Cortex of kidney (tissue), 1 donor: ENCODE data around the gene MLXIPL.
"Not testable (repeated sequence)": the region's sequence is repeated elsewhere in the genome, so short reads cannot be mapped to it uniquely, and the experiment has no call there.

Experiments
- DNase-seq: peaks from one replicate; lab custom pipeline; 2025; lab: John Stamatoyannopoulos, UW

Gene MLXIPL

DNA sequence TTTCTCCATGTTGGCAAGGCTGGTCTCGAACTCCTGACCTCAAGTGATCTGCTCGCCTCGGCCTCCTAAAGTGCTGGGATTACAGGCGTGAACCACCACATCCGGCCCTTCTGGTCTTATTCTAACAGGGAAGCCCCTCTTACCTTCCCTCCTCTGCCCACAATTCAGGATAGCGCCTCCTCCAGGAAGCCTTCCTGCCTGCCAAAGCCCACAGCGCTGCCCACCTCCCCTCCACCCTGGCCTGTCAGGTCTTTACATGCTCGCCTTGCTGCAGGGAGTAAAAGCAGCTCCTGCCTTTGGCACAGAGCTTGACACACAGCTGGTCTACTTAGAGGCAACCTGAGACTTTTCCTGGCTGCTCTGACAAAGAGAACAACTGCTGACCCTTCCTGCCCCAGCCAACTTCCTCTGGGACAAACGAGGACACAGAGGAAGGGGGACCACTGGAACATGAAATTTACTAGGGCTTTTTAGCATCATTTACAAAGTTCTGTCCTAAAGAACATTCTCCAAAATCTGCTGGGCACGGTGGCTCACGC, 13.2 kb downstream of the MLXIPL start:
- no peak for DNase-seq

DNA sequence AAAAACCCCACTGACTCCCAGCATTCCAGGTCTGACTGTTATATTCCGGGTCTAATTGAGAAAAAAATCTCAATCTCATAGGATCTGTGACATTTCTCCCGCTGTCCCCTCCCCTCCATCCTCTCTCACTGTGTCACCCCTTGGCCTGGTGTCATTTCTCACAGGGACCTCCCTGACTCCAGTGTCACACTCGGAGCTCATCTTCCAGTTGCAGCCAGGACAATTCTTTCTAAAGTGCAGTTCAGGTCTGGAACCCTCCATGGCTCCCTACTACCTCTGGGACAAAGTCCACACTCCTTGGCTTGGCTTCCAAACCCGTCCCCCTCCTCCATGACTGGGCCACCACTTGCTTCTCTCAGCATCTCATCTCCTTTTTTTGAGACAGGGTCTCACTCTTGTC, 14.2 kb downstream of the MLXIPL start:
- no peak for DNase-seq

DNA sequence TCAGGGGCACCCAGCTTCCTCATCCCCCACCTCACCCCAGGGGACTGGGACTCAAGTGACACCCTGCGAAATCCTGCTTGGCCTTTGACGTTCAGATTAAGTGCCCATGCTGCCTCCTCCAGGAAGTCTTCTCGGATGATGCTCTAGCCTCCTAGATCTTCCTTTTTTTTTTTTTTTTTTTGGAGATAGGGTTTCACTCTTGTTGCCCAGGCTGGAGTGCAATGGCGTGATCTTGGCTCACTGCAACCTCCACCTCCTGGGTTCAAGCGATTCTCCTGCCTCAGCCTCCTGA, 16.7 kb downstream of the MLXIPL start:
- not testable (repeated sequence) for DNase-seq

DNA sequence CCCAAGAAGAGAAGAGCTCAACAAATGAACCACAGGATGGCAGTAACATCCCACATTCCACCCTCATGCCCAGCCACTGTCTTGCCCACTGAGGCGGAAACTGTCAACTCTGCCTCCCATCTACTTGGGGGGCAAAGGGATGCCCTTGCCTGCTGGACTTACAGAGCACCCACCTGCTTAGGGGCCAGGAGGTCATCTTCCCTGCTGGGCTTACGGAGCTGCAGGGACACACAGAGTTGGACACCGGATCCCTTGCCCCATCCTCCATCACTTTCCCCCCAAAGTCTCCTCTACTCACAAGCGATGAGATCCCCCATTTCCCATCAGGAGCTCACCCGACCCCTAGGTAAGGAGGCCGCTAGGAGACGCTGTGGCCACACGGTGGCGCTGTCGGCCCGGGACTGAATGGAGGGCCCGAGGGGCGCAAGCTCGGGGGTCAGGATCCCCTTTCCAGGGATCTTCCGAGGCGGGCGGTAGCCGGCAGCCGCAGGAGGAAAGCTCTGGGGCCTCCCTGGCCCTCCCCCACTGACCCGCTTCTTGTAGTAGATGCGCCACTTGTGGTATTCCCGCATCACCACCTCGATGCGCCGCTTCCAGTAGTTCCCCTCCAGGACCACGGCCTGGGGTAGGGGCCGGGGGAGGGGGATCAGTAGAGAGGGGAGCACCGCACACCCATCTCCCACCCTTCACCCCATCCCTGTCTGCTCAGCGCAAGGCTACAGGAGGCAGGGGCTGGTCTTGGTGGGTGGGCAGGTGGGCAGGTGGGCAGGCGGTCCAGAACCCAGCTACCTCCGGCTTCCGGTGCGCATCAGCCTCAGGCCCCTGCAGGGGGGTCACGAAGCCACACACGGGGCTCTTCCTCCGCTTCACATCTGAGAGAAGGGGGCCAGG, 17.3 kb downstream of the MLXIPL start:
- DNase-seq = no peak

DNA sequence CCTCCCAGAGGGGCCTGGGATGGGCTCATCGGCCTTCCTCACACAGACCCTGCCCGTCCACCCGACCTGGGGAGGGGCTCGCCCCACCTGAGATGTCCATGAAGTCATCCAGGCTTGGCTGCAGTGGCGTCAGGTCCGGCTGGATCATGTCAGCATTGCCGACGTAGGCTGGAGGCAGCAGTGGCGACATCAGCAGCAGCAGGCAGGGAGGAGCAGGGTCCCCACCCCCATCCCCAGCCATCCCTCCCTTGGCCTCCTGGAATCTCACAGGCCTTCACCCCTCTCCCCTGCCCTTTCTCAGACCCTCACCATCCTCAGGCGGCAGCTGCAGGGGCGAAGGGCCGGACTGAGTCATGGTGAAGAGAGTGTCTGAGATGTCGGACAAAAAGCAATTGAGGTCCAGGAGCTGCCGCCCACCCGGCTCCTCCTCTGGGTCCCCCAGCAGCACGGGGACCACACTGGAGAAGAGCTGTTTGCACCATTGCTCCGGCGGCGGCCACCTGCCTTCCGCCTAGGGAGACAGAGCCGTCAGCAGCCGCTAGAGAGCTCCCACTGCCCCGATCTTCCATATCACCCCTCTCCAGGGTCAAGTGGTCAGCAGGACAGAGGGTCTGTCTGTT, 18.6 kb downstream of the MLXIPL start:
- DNase-seq = no peak

DNA sequence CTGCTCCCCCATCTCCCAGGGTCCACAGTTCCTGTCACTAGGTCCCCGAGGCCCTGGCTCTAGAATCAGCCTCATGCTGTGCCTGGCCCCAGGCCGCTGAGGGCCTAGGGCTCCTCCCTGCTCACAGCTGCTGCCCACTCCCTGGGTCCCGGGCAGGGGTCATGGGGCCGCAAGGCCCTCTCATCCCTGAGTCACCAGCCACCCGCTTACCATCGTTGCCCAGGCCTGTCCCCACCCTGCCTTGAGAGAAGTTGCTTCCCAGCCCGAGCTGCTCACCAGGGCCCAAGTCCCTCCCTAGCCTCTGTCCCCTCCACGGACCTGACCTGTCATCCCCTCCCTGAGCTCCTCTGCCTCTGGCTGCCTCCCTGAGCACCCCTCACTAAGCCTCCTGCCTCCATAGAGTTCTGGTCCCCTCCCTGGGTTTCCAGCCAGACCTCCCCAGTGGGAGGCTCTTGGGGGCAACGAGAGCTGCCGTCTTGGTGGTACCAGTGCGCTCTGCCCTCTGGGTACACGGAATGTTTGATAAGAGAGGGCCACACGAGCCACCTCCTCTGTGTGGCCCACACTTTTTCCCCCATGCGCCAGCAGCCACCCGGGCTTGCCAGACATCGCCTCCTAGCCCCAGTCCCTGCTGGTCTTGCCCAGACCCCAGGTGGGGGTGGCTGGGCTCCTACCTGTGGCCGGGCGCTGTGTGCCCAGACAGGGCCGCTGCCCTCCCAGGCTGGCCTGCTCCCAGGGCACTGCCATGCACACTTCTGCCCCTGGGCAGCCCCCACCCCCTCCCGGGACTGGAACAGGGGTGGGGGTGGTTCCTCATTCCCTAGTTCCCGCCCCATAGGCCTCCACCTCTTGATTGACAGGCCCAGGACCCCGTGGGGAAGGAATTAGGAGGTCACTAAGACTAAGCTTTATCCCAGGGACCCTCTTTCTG, 21.3 kb downstream of the MLXIPL start:
- DNase-seq = no peak

DNA sequence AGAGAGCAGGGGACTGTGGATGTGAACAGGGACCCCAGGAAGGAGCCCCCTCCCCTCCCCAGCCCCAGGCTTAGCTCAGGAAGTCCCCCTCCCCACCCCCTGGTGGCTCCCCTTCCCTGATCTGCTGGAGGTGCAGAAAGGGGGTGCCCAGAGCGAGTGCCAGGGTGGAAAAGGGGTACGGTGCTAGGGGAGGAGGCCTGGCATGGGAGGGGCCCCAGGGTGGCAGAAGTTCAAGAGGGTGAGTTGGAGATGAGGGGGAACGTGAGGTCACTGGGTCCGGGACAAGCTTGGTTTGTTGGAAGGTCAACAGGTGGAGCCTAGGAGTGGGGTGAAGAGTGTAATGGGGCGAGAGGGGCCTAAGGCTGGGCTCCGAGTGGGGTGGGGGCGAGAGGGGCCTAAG, 24.4 kb downstream of the MLXIPL start:
- no peak for DNase-seq

DNA sequence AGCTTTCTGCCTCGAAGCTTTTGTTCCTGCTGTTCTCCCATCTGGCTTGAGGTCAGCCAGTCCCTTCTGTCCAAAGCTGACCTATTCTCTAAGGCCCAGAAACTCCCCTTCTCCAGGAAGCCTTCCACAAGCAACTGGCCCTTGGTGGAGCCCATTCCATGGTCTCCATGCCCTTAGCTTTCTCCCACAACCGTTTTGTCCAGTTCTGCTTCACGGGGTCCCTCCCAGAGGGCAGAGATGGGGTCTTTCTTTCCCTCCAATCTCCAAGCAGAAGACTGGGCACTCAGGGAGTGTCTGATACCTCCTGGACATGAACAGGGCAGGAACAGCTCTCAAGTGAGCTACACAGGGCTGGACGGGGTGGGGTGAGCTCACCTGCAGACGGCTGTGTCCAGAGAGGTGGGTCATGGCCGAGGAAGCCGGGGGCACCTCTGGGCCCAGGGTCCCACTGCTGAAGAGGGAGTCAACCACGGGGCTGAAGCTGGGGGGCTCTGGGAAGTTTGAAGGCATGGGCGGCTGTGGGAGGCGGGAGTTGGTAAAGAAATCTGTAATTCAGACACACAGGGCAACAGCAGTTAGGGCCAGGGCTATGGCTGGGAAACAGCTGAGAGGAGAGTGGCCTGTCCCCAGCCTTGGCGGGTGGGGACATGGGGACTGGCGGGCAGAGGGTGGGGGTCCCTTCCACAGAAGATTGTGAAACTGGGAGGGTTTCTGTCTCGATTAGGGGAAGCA, 25.0 kb downstream of the MLXIPL start:
- DNase-seq = no peak

DNA sequence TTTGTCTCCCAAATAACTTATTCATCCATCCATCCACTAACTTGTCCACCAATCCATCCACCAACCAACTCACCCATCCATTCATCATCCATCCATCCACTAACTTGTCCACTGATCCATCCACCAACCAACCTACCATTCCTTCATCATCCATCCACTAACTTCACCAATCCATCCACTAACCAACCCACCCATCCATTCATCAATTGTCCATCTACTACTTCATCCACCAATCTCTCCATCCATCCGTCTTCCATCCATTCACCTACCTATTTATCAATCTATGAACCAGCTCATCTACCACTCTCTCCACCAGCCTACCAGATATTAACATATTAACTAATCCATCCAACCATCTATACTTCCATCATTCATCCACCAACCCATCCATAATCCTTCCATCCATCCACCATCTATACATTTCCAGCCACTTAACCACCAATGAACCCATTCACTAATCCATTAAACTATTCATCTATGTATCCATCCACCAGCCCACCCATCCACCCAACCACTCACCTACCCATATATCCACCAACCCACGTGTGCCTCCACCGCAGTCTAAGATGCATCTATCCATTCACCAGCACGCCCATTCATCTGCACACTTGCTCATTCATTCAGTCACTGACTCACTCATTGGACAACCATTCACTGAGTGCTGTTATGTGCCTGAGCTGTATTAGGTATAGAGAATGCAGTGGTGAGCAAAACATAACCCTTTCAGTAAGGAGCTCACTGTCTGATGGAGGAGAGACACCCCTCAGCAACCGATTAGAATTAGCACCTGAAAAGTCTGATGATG, 26.1 kb downstream of the MLXIPL start:
- no peak for DNase-seq

DNA sequence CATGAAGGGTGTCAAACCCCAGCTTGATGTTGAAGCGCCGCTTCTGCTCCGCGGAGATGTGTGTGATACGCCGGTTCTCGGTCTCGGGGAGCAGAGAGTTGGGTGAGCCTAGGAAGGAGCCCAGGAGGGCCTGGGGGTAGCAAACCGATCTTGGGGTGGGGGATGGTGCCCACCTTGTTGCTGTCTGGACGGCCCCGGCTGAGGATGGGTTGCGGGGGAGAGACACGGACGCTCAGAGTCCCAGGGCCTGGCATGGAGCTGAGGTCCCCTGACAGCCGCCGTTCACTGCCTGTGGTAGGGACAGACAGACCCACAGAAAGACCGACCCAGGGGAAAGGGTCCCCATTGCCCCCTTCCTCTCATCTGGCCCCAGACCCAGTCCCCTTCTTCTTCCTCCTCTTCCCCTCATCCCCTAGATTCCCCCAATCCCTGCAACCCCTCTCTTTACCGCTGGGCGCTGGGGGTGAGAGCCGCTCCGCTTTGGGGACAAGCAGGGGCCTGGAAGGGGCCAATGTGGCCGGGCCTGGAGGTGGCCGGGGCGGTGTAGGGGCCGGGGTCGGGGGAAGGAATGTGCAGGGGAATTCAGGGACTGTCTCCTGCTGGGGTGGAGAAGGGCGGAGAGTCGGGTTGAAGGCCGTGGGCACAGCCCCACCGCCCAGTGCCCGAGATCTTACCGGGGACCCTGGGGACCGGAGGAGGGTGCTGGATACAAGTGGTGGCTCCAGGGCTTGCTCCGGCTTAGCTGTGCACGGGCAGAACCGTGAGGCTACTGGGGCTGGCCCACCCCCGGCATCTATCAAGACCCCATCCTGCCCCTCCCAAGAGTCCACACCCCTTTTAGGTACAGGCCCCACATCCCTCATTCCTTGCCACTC, 27.9 kb downstream of the MLXIPL start:
- DNase-seq = no peak

DNA sequence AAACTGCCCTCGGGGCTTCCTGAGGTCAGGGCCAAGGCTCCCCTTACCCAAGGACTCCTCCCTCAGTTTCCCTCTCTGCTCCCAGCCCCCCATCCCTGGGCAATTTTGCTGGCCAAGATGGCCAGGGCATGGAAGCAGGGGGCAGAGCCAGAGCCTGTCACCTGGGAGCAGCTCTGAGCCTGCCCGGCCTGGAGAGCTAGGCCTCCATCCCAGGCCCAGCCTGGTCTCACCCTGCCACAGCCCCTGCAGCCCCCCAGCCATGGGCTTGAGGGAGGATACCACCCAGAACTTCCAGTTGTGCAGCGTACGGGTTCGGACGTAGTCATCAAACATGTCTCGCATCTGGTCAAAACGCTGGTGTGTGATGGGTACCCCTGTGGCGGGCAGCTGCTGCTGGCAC, 29.0 kb downstream of the MLXIPL start:
- DNase-seq = no peak

DNA sequence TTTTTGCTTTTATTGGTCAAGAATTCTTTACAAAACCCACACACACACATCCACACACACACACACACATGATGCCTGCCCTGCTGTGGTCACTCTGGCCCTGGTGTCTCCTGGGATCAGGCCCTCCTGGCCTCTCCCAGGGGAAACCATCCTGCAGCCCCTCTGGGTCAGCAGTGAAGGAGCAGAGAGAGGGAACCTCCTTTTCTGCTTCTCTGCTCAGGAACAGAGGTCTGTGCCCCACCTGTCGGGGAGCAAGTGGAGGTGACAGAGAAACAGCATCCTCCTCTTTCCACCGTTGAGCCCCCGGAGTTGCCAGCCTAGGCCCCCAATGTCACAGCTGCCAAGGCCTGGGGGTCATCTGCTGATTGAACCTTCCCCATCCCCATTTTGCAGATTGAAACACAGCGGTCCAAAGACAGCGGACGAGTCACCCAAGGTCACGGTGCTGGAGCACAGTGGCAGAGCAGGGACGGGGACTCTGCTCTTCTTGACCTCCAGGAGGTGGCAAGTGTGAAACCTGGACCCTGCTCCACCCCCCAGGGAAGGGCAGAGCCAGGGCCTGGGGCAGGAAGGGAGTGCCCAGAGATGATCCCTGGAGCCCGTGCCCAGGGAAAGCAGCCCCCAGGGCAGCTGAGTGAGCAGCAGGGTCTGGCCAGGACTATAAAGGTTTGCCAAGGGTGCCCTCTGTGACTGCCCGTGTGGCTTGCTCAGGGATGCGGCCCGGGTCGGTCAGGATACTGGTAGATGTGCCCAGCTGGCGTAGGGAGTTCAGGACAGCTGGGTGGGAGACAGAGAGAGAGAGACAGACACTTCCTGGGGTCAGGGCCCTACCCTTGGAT, 30.9 kb downstream of the MLXIPL start:
- DNase-seq = no peak

DNA sequence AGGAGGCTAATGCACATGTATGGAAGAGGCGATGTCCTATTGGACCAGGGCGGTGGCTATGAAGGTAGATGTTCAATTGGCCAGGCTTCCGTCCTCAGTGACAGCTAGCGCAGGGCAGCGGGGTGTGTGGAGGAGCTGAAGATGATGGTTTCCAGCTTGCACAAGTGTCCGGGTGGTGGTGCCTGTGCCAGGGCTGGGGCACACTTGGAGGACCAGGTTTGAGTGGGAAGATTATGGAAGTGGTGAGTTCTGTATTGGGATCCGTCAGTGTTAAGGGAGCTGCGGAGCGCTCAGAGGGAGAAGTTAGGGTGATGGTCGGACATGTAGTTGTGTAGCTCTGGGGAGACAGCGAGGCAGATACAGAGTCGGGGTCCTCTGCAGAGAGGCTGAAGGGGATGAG, 37.4 kb downstream of the MLXIPL start:
- no peak for DNase-seq

DNA sequence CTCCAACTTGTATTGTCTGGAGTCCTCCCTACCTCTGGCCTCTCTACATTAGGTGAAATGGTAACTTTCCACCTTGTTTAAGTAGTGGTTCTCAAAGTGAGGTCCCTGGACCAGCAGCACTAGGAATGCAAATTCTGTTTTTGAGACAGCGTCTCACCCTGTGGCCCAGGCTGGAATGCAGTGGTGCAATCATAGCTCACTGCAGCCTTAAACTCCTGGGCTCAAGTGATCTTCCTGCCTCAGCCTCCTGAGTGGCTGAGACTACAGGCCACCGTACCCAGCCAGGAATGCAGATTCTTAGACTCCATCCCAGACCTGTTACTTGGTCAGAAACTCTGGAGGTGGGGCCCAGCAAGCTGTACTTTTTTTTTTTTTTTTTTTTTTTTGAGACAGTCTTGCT, 39.1 kb downstream of the MLXIPL start:
- no peak for DNase-seq

DNA sequence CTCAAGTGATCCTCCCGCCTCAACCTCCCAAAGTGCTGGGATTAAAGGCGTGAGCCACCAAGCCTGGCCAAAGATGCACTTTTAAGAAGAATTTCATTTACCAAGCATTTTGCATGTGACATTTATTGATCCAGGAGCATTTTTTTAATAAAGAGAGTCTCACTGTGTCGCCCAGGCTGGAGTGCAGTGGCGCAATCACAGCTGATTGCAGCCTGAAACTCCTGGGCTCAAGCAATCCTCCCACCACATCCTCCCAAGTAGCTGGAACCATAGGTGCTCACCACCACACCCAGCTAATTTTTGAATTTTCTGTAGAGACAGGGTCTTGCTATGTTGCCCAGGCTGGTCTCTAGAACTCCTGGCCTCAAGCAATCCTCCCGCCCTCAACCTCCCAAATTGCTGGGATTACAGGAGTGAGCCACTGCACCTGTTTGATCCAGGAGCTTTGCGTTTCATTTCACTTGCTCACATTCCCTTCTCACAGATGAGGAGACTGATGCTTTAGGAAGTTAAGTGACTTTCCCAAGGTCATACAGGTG, 41.6 kb downstream of the MLXIPL start:
- no peak for DNase-seq

DNA sequence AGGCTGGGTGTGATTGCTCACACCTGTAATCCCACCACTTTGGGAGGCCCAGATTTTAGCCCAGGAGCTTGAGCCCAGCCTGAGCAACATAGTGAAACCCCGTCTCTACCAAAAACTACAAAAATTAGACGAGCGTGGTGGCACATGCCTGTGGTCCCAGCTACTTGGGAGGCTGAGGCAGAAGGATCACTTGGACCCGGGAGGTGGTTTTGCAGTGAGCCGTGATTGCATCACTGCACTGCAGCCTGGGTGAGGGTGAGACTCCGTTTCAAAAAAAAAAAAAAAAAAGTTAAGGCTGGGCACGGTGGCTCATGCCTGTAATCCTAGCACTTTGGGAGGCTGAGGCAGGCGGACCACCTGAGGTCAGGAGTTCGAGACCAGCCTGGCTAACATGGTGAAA, 43.3 kb downstream of the MLXIPL start:
- not testable (repeated sequence) for DNase-seq

DNA sequence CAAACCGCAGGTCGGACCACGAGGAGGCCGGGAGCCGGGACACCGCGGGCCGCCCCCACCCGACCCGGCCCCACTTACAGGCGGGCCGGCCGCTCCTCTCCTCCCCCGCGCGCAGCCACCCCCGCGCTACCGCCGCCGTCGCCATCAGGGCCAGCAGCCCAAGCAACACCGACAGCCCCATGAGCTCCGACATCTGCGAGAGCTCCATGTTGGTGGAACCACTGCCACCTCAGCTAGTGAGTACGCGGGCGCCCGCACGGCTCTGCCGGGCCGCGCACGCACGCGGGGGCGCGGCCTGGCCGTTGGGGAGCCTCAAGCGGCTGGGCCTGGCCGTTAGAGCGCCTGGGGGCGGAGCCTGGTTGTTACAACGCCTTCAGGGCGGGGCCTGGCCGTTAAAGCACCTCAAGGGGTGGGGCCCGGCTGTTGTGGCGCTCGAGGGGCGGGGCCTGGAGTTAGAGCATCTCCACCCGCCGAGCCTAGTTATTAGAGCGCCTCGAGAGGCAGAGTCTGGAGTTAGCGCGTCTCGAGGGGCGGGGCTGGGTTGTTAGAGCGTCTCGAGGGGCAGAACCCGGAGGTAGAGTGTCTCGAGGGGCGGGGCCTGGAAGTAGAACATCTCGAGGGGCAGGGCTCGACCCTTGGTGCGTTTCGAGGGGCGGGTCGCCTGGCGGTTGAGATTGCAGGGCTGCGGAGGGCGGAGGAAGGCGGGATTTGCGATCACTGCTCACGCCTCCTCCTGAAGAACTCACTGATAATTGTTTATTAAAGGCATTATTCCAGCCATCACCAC, 45.8 kb downstream of the MLXIPL start, which contains the start of gene TBL2:
Gene TBL2, minus strand, starts transcription at position 238 of the 787 bp plus-strand sequence. Its CDS starts 30 bp downstream, at position 208.
- DNase-seq = peak; percentile 81
